HCEC 1CT (cell line): ENCODE data around the gene EEFSEC.

Experiments
- DNase-seq: peaks from one replicate; pipeline ENCODE4 v3.0.0-alpha.2; 2017

Gene EEFSEC

DNA sequence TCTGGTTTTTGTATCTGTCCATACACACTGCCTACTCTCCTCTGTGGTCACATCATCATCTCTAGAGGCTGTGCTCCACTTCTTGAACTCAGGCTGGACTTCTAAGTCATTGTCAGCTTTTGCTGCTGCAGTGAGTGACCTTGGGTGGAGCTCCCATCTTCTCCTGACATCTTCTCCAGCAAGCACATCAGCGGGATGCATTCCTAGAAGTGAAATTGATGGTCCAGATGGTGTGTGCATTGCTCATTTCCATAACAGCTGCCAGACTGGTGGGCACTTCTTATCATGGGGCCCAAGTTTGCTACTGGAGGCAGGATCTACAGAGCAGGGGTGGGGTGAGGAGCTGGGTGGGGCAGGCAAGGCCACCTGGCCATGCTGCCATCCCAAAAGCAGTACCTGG lies 203.5 kb downstream of the EEFSEC start:
- DNase-seq, result no peak

DNA sequence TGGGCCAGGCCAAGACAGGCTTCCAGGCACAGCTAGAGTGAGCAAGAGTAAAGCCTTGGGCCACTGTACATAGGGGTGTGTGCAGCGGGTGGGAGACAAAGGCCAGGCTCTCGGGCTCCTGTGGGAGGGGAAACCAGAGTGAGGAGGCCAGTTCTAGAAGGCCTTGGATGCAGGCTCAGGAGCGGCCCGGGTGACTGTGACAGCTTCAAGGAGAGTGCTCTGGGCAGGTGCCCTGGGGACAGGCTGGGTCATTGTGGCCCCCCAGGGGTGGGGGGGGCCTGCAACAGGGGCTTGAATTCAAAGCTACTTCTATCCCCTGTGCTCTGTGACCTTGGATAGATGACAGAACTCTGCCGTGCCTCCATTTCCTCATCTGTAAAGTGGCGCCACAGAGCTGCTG lies 204.3 kb downstream of the EEFSEC start:
- DNase-seq, result no peak

DNA sequence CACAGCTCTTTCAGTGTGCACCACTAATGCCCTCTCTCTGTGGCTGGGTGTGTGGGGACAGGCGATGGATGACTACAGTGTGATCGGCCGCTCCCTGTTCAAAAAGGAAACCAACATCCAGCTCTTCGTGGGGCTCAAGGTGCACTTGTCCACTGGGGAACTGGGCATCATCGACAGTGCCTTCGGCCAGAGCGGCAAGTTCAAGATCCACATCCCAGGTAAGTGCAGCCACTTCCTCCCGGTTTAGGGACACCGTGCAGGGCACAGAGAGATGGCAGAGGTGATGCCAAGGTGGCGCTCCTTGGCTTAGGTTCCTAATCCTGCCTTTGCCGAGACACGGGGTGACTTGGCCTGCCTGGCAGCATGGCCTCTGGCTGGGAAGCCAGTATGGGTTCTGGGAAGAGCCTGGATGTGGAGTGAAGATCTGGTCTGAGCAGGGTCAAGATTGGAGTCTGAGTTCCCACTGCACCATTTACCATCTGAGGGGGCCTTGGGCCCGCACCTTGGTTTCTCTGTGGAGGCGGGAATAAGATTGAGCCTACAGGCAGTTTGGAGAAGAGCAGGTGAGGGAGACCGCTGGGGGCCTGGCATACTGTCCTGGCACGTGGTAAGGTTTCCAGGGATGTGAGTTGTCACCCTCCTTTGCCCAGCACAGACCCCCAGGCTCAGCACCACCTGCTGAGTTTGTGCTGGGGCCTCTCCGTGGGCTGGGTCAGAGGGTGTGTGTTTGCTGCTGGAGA lies 205.0 kb downstream of the EEFSEC start:
- no peak for DNase-seq

DNA sequence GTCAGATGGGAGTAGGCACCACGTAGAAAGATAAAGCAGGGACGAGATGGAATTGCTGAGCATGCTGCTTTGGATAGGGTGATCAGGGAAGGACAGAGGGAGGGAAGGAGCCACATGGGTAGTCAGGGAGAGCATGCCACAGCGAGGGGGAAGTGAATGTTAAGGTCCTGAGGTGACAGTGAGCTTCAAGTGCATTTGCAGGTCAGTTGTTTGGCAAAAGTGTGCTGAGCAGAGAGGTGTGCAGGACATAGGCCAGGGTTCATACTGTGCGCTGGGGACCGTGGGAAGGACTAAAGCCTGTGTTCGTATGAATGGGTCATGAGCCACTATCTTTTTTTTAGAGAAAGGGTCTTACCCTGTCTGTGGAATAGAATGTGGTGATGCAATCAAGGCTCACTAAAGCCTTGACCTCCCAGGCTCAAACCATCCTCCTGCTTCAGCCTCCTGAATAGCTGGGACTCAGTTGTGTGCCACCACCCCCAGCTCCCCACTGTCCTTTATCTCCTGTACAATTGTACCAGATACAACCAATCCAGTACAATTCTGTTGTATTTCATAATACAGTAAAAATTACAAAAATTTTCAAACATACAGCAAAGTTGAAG lies 205.9 kb downstream of the EEFSEC start:
- no peak for DNase-seq

DNA sequence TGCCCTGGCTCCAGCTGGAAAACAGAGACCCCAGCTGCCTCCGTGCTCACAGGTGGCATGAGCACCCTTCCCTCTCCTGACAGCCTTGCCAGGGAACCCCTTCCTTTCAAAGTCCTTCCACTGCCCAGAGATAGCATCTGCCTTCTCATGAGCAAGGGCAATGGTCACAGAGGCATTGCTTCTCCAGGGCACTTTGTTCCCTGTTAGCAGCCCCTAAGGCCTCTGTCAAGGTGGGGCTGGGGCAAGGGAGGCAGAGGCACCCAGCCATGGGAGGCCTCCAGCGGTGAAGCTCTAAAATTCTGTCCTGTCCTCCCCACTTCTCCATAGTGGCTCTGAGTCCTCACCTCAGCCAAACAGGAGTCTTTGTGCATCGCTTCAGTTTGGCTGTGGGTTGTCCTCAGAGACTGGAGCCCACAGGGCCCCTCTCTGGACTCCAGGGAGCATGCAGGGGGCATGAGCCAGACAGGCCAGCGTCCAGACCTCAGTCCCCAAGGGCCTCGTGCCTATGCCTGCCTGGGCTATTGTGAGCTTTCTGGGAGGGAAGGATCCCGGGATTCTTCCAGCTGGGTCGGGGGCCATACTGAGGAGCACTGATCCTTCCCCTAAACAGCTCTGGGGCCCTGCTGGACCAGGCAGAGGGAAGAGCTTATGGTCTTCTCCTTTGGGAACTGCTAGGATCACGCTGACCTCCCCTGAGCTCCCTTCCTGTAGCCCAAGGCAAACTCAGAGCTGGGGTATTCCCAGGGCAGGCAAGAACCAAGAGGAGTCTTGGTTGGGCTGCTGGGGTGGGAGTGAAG lies 206.8 kb downstream of the EEFSEC start:
- no peak for DNase-seq

DNA sequence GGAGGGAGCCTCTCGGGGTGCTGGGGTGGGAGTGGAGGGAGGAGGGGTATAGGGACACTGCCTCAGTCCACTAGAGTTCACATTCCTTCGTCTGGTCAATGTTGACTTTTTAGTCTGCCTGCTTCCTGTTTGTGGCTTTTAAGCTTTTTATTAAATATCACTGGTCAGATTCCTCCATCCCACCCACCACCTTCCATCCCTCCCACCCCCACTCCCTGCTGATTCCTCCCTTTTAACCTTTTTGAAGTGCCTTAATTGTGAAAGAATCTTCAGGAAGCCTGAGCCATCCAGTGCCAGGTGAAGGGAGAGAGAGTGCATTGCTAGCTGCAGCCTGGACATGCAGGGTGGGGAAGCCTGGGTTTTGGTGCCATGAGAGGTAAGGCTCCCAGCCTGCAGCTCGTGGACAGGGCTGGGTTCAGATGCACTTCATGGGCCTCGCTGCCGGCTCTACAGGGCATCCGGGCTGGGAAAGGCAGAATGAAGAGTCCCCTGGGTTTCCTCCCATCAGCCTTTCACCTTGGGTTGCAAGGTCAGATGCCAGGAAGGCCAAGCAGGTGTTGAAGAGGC lies 207.5 kb downstream of the EEFSEC start:
- DNase-seq, result no peak

DNA sequence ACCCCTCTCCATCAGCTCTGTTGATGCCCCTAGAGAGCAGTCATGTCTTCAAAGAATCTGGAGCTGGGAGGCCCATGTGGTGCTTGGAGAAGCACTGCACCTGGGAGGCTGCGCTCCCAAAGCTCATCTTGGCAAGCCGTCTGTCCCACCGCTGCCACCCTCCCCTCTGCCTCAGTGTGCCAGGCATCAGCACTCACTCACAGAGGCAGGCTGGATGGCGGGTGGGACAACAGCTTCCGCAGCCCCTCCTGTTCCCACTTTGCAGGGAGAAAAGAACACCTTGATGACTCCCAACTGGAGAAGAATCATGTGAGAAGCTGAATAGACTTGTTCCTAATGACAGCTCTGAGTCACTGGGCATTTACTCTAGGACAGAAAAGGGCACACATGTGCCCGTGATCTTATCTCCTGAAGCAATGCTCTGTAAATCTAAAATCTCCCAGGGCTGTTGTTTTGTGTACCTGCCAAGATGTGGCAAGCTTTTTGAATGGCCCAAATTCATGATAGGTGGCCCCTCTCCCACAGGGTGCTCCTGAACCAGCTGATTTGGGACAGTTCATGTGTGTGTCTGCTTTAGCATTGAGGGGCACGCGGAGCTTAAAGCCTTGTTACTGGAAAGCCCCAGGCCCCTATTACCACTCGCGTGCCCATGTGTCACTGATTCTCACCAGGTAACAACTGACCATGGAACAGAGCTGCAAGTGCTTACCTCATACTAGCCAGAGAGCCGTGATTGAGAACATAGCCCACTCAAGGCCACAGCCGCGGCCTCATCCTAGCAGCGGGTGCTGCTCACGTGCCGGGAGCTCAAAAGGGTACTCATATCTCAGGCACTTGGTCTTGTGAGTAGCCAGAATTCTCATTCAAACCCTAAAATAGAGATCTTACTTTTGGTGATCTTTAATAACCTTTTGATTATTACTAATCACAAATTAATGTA lies 209.0 kb downstream of the EEFSEC start:
- DNase-seq, result no peak

DNA sequence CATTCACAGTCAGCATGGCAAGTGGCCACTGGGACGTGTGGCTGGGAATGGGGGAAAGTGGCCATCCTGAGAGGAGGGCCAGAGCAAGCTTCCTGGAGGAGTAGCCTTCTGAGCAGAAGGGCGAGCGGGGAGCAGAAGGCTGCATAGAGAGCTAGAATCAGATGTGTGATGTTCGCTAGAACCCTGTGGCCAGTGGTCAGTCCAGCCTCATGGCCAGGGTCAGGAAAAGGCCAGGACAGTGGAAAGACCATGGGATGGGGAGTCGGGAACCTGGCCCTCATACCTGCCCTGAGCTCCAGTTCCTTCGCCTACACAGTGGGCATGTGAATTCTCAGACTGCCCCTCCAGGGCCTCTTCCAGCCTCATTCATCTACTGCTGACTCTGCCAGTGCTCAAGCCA lies 211.0 kb downstream of the EEFSEC start:
- no peak for DNase-seq

DNA sequence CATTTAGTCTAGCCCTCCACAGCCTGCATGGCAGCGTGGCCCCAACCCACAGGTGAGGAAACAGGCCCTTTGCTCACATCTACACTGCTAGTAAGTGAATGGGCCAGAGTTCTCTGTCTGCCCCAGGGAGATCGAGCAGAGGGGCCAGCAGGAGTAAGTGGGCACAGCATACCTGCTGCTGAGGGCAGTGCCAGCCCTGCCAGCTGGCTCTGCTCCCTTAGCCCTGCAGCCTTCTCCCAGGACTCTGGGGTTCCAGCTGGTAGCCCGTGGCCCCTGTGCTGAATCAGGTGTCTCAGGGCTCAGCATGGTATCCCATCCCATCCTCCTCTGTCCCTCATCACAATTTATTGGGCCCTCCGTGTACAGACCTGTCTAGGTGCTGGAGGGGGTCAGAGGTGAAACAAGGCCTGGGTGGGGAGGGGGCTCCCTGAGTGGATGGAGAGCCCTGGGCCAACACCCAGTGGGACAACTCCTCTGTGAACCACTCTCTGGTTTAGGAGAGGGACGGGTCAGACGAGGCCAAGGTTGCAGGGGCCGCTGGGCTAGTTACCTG lies 211.6 kb downstream of the EEFSEC start:
- DNase-seq, result no peak

DNA sequence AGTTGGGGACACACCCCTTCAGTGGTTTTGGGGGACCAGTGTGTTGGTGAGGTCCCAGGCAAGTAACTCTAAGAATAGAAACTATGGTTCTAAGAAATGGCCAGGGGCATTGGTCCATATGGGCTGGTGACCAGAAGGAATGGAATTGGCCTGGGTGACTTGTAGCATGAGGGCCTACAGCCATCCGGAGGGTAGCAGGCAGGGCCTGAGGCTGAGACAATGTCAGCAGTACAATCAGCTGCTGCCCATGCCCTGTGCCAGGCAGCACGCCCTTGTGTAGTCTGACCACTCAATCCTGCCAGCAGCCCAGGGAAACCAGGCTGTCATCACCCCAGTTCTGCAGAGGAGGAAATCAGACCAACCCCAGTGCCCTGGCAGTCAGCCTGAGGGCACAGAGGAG lies 212.9 kb downstream of the EEFSEC start:
- DNase-seq, result no peak

DNA sequence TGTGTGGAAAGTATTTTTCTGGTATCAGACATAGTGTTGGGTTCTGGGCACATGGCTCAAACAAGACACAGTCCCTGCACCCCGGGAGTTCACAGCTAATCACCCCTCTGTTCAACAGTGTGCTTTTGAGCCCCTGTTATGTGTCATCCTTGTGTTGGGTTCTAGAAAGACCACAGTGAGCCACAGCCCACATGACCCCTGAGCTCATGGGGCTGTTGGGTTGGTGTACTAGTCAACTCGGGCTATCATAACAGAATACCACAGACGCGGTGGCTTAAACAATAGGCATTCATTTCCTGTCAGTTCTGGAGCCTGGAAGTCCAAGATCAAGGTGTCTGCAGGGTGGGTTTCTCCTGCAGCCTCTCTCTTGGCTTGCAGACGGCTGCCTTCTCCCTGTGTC lies 213.4 kb downstream of the EEFSEC start:
- no peak for DNase-seq

DNA sequence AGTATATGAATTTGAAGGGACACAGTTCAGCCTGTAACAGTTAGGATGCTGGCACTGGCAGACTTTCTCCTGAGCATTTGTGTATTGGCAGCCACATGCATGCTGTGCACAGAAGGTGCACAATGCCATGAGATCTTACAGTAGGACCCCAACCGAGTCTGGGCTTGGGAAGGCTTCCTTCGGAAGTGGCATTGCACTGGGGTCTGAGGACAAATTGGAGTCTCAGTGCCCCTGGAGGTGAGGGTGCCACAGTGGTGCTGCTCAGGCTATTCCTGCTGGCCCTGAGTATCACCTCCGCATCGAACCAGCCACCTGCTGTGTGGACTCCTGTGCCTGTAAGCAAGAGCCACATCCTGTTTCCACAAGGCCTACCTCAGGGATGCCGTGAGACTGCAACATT lies 213.9 kb downstream of the EEFSEC start:
- no peak for DNase-seq

DNA sequence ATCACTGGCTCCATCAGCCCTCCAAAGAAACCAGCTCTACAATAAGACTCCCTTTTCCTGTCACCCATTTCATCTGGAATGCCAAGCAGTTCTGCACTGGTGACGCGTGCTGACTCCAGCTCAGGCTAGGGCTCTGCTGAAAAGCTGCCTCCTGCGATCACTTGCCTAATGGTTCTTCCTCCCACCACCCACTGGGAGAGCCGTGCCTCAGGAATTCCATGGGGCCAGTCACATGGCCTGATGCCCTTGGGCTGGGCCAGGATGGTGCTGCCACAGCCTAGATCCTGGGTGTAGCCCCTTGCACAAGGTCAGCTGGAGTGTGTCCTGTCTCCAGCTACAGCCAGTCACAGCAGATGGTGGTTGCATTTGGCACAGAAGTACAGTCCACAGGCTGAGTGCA lies 214.5 kb downstream of the EEFSEC start:
- no peak for DNase-seq

DNA sequence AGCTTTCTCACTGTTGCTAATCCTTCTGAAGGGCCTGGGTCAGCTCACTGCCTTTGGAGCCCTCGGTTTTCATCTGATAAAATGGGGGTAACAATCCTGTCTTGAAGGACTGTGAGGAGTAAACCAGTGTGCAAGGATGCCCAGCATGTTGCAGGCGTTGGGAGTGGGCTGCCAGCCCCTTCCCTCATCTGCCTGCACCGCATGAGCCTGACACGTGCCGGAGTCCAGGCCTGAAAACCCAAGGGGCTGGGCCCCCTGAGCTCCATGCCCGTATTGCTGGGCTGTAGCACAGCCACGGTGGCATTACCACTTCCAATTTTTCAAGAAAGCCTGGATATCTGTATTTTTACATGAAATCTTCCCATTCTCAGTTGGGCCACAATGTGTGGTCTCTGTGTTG lies 215.3 kb downstream of the EEFSEC start:
- DNase-seq, result no peak

DNA sequence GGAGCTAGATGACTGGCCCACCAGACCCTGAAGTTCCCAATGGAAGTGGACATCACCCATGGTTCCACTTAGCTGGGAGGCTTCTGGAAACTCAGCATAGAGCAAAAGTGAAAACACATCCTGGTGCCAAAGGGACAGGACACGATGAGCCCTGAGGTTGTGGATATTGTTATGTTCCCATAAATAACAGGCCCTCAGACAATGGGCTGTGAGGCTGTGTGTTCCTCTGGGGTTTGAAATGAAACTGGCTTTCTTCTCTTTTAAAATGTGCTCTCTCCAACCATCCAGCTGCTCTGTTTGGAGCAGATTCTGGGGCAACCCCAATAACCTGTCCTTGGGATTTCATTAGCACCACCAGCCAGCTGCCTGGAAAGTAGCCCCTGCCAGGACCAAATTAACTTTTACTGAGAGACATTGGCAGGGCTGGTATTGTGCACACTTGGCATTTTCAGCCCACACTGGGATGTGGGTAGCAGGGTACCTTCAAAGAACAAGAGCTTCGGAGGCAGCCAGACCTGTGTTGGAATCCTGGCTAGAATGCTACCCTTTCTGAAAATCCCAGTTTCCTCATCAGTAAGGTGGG lies 215.9 kb downstream of the EEFSEC start:
- DNase-seq, result no peak

DNA sequence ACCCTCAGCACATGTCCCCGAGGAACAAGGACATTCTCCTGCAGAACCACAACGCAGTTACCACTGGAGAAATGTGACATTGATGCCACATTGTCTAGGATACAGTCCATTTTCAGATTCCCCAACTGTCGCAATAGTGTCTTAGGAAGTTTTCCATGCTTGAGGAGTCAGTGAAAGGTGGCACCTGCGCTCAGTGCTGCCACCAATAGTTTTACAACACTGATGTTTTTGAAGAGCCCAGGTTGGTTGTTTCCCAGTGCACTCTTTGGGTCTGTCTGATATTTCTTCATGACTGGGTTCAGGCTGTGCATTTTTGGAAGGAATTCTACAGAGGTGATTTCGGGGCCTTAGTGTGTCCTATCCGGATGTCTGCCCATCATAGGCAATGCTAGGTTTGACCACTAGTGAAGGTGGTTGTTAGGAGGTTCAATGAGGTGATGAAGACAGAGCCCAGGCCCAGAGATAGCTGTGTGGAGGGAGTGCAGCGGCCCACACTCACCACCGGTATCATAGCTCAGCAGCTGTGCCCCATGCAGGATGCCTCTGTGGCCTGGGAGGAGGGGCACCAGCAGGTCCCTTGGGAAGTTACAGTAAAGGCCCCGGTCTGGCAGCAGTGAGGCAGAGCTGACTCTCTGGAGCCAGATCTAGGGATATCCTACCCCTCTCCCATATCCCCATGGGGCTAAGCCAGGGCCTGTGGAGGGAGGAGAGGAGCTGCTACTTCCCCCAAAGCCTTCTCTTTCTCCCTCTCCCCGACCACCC lies 216.8 kb downstream of the EEFSEC start:
- DNase-seq, result no peak

DNA sequence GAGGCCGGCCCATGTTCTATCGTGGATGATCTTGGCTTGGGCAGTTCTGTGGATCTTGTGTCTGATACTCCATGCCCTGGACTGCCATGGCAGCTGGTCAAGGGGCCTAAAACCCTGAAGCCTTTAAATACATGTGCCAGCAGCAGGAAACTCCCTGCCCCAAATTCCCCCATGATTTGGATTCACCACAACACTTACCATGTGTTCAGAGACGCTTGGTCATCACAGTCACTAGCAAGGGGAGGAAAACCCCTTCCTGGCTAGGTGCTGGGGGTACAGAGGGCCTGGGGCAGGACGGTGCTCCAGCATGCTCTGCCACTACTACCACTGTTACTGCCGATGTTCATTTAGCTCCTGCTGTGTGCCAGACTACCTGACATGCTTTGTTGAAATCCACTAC lies 219.0 kb downstream of the EEFSEC start:
- DNase-seq, result no peak

DNA sequence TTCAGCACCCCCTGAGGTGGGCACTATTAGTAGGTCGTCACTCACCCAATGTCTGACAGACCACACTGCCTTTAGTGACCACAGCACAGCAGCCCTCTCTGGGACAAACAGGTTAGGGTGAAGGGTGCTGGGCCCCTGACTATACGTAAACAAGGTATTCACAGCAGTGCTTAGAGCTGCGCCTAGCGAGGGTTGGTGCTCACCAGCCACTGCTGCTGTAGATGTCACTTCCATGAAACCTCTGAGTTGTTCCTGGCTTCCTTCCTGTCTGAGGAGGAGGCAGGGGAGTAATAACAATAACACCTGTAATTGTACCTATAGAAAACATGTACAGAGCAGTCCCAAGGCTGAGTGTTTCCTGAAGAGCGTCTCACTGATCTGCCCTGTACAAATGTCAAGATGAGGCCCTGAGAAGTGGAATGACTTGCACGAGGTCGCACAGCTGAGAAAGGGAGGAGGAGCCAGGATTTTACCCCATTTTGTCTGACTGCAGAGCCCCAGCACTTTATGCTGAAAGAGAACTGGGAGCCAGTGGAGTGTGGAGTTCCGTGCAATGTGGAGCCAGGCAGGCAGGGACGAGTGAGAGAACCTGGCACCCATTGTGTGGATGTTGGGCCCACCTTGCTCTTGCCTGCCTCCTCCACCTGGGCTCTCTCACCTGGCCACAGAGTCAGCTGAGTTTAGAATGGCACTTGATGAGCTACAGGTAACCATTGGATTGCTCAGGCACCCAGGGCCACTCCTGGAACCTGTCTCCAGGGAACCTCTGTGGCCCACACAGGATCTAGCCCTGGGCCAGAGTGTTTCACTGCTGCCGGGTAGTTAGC lies 219.6 kb downstream of the EEFSEC start:
- DNase-seq, result no peak

DNA sequence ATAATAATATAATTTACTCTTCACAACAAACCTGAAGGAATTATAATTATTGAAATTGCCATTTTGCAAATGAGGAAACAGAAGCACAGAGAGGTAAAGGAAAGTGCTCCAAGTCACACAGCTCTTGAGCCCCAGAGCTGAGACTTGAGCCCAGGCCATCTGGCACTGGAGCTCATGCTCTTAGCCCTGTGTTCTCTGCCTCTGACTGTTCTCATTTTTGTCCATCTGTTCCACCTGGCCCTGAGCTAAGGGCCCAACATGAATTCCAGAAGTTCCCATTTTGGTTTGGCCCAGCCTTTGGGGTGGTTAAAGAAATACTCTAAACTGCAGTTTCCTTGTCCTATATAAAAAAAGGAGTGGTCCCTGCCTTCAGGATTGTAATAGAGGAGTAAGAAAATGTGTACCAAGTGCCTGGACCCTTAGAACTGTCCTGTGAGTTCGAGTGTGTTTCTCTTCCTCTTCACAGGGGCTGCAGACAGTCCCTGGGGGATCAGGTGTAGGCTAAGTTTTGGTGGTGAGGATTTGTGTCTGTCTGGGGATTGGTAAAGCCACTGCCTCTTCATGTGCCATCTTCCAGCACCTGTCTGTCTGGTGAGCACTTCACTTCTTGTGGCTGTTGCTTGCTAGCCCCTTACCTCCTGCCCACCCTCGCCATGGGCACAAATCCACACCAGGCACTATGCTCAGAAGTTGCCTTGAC lies 221.6 kb downstream of the EEFSEC start:
- no peak for DNase-seq

DNA sequence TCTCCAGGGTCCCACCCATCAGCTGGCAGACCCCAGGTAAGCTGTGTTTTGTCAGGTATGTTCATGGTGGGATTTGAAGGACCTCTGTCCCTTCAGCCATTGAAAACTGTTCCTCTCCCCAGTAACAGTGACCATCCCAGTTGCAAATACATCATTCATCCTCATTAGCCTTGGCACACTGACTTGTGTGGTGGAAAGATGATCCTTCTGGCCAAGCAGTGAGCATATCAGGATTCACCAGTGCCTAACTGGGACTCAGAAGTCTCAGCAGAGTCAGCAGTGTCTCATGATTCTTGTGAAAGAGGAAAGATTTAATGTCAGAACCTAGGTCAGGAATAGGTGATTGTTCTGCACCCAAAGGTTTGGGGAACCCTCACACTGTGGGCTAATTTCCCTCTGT lies 223.2 kb downstream of the EEFSEC start:
- DNase-seq, result no peak
